Trophoblast cell (in vitro differentiated cells and primary cell): ENCODE results near the gene M1AP.

Source experiments
- DNase-seq, 2 donors: peaks; one replicate each; pipeline ENCODE4 v3.0.0-alpha.2; 2016
- H2AFZ ChIP-seq: 2 replicates; pipeline ENCODE4 v1.6.1; 2013; ENCODE audit warnings: low read length, moderate library complexity, mild to moderate bottlenecking; ENCODE audit not compliant: insufficient read depth, poor library complexity
- H2AK5ac ChIP-seq: 2 replicates; pipeline ENCODE4 v1.6.1; 2013; ENCODE audit warnings: mild to moderate bottlenecking, low read length
- H2BK120ac ChIP-seq: 2 replicates; pipeline ENCODE4 v1.6.1; 2013; ENCODE audit warnings: low read length, mild to moderate bottlenecking, moderate library complexity; ENCODE audit not compliant: insufficient read depth, poor library complexity
- H2BK12ac ChIP-seq: 2 replicates; pipeline ENCODE4 v1.6.1; 2013; ENCODE audit warnings: mild to moderate bottlenecking, low read length, moderate library complexity
- H2BK5ac ChIP-seq: 2 replicates; pipeline ENCODE4 v1.6.1; 2013; ENCODE audit warnings: low read length, low read depth, moderate library complexity, mild to moderate bottlenecking; ENCODE audit not compliant: poor library complexity
- H3K14ac ChIP-seq: 2 replicates; pipeline ENCODE4 v1.6.1; 2013; ENCODE audit warnings: mild to moderate bottlenecking, low read length
- H3K18ac ChIP-seq: 2 replicates; pipeline ENCODE4 v1.6.1; 2013; ENCODE audit warnings: mild to moderate bottlenecking, low read length
- H3K23ac ChIP-seq: 2 replicates; pipeline ENCODE4 v1.6.1; 2013; ENCODE audit warnings: low read length
- H3K27ac ChIP-seq: 2 replicates; pipeline ENCODE4 v1.5.1; 2013; ENCODE audit warnings: low read depth, mild to moderate bottlenecking, inconsistent platforms, low read length, moderate library complexity
- H3K27me3 ChIP-seq: 2 replicates; pipeline ENCODE4 v1.6.1; 2013; ENCODE audit warnings: inconsistent platforms, mild to moderate bottlenecking, low read length, moderate library complexity; ENCODE audit not compliant: insufficient read depth
- H3K36me3 ChIP-seq, 2 experiments: 1 replicate in 1 of 2; 2 replicates in 1 of 2; pipeline ENCODE4 v1.6.1; 2013; ENCODE audit warnings: low read length in 2 of 2, mild to moderate bottlenecking in 2 of 2, moderate library complexity in 1 of 2; ENCODE audit not compliant: insufficient read depth in 2 of 2, control insufficient read depth in 1 of 2
- H3K4ac ChIP-seq: 2 replicates; pipeline ENCODE4 v1.6.1; 2013; ENCODE audit warnings: low read depth, mild to moderate bottlenecking, low read length, moderate library complexity
- H3K4me1 ChIP-seq, 2 experiments: 1 replicate in 1 of 2; 2 replicates in 1 of 2; pipeline ENCODE4 v1.6.1; 2013; ENCODE audit warnings: low read length in 2 of 2, mild to moderate bottlenecking in 2 of 2, moderate library complexity in 1 of 2; ENCODE audit not compliant: insufficient read depth in 2 of 2, control insufficient read depth in 1 of 2
- H3K4me2 ChIP-seq: 2 replicates; pipeline ENCODE4 v1.6.1; 2013; ENCODE audit warnings: inconsistent platforms, mild to moderate bottlenecking, low read length, moderate library complexity
- H3K4me3 ChIP-seq: 2 replicates; pipeline ENCODE4 v1.5.1; 2013; ENCODE audit warnings: mild to moderate bottlenecking, low read depth, low read length, inconsistent platforms
- H3K79me1 ChIP-seq: one replicate; pipeline ENCODE4 v1.6.1; 2013; ENCODE audit warnings: low read length
- H3K79me2 ChIP-seq: 2 replicates; pipeline ENCODE4 v1.6.1; 2013; ENCODE audit warnings: low read length, mild to moderate bottlenecking; ENCODE audit not compliant: control insufficient read depth, insufficient read depth, poor library complexity
- H3K9ac ChIP-seq: 2 replicates; pipeline ENCODE4 v1.6.1; 2013; ENCODE audit warnings: mild to moderate bottlenecking, low read length
- H3K9me3 ChIP-seq: 2 replicates; pipeline ENCODE4 v1.6.1; 2013; ENCODE audit warnings: low read depth, mild to moderate bottlenecking, control low read depth, inconsistent platforms, low read length; ENCODE audit not compliant: insufficient read depth
- H4K12ac ChIP-seq: 2 replicates; pipeline ENCODE4 v1.6.1; 2013; ENCODE audit warnings: low read depth, mild to moderate bottlenecking, low read length, moderate library complexity
- H4K8ac ChIP-seq: 2 replicates; pipeline ENCODE4 v1.6.1; 2013; ENCODE audit warnings: low read depth, mild to moderate bottlenecking, low read length, moderate library complexity
- H4K91ac ChIP-seq: one replicate; pipeline ENCODE4 v1.6.1; 2013; ENCODE audit warnings: low read depth, mild to moderate bottlenecking, low read length, moderate library complexity
- WGBS: extraction: QIAGEN DNeasy Blood & Tissue Kit; methylation state at CpG from one replicate; pipeline ENCODE4 v1.1.7; 2013; ENCODE audit warnings: missing lambda C conversion rate; ENCODE audit not compliant: insufficient read length, insufficient coverage; ENCODE audit errors: extremely low coverage; 5-methylcytosine and 5-hydroxymethylcytosine counted together

M1AP gene

DNA sequence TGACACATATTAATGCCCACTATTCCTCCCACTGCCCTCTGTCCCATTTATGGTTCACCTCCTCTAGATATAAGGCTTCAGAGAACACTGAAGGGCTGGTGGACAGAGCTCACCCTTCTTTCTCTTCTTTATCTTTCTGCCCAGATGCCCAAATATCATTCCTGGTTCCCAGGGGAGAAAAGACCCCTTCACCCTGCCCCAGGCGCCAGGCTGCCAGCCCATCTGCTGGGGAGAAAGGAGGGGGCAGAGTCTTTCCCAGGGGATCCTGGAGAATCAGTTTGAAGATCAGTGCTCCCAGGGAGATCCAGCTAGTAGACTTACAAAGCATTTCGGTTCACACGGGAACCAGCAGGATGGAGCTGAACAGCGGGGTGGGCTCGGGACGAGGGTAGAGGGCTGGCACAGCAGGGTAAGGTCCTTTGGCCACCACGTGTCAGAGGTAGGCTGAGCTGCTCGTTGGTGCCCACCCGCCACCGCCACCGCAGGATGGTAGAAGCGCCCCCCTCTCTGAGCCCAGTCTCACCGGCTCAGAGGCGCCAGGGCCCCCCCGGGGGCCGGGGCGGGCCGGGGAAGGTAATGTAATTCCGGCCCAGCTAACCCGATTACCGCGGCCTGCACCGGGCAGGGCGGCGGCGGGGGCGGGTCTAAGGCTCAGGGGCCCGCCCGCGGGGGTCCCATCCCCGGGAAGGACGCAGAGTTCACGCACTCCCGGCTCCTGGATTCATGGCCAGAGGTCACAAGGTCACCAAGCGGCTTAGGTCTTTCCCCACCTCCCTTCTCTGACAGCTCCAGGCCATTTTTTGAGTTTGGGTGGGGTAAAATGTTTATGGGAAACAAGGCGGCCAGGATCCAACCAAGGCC is 135.2 kb downstream of the M1AP start:
- Histone ChIP-seq H3K36me3 (no peaks in the 10 kb centered on the region), H3K4me3 (no peak overlapping the region), H2AK5ac (no peak overlapping the region), H3K9ac (no peak overlapping the region), H2AFZ (no peak overlapping the region), H4K8ac (no peak overlapping the region), H3K79me1 (peaks cover 1% of the 10 kb centered on the region), H3K23ac (no peak overlapping the region), H3K9me3 (peaks cover 16% of the 10 kb centered on the region), H3K27ac (no peak overlapping the region), H3K18ac (no peak overlapping the region), H2BK5ac (no peak overlapping the region), H4K91ac (no peak overlapping the region), H3K4me1 (peaks cover 6 to 10% of the 10 kb centered on the region in 2 experiments), H4K12ac (no peak overlapping the region), H2BK12ac (no peak overlapping the region), H3K27me3 (peaks cover 72% of the 10 kb centered on the region), H3K79me2 (peaks cover 1% of the 10 kb centered on the region), H3K4ac (no peak overlapping the region), H3K14ac (no peak overlapping the region), H2BK120ac (no peak overlapping the region), H3K4me2 (no peak overlapping the region)
- no CpG with 5 or more reads among the region's 36 CpGs for WGBS
- DNase-seq, result no peak

DNA sequence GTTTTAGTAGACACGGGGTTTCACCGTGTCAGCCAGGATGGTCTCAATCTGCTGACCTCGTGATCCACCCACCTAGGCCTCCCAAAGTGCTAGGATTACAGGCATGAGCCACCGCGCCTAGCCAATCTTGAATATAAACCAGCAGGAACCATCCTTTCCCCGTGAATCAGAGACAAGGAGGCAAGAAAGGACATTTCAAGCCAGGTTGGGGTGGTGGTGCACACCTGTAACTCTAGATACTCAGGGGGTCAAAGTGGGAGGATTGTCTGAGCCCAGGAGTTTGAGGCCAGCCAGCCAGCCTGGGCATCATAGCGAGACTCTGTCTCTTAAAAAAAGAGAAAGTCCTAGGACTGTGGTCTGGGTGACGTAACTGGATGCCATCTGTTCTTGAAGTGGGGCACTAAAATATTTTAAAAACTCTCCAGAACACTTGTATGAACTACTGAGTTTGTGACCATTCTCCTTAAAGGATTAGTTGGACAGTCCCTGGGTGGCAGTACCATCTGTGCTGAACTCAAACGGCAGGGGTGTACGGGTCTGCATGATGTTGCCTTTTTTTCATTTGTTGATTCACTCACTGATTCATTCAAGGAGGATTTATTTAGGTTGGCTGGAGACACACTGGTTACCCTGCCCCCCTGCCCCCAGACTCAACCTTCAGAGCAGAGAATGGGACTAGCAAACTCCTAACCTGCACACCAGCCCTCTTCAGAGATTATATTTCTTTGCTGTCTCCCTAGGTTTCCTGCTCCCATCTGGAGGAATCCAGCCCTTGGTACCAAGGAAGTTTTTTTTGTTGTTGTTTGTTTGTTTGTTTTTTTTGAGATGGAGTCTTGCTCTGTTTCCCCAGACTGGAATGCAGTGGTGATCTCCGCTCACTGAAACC is 136.8 kb downstream of the M1AP start:
- Histone ChIP-seq H3K23ac (no peak overlapping the region), H3K27ac (no peak overlapping the region), H3K9ac (no peak overlapping the region), H3K14ac (no peak overlapping the region), H3K36me3 (no peaks in the 10 kb centered on the region), H3K4me3 (no peak overlapping the region), H4K91ac (no peak overlapping the region), H3K27me3 (peaks cover 59% of the 10 kb centered on the region), H3K4me1 (peaks cover 12 to 14% of the 10 kb centered on the region in 2 experiments), H2BK120ac (no peak overlapping the region), H3K18ac (no peak overlapping the region), H3K79me2 (peaks cover 8% of the 10 kb centered on the region), H2BK12ac (no peak overlapping the region), H2AFZ (no peak overlapping the region), H2BK5ac (no peak overlapping the region), H4K8ac (no peak overlapping the region), H2AK5ac (no peak overlapping the region), H3K4me2 (no peak overlapping the region), H3K9me3 (peaks cover 12% of the 10 kb centered on the region), H4K12ac (no peak overlapping the region), H3K79me1 (peaks cover 12% of the 10 kb centered on the region), H3K4ac (no peak overlapping the region)
- no CpG with 5 or more reads among the region's 11 CpGs for WGBS
- no peak for DNase-seq

DNA sequence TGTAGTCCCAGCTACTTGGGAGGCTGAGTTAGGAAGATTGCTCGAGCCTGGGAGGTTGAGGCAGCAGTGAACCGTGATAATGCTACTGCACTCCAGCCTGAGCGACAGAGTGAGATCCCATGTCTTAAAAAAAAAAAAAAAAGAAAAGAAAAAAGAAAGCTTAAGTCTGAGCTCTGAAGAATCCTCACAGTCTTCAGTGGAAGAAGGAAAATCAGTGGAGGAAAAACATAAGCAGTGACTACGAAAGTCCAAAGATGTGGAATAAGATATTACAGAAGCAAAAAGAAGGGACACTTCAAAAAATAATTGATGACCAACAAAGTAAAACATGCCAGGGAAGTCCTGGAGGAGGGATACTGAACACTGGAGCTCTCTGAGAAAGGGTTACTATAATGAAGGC is 137.9 kb downstream of the M1AP start:
- Histone ChIP-seq H4K91ac (no peak overlapping the region), H4K8ac (no peak overlapping the region), H3K23ac (no peak overlapping the region), H3K79me1 (peaks cover 12% of the 10 kb centered on the region), H2BK12ac (no peak overlapping the region), H3K36me3 (peaks cover 8 to 9% of the 10 kb centered on the region in 2 experiments), H2BK120ac (no peak overlapping the region), H3K18ac (no peak overlapping the region), H3K4me2 (no peak overlapping the region), H2AFZ (no peak overlapping the region), H3K4me3 (no peak overlapping the region), H3K9me3 (peaks cover 6% of the 10 kb centered on the region), H3K27me3 (peaks cover 48% of the 10 kb centered on the region), H3K14ac (no peak overlapping the region), H2BK5ac (no peak overlapping the region), H3K9ac (no peak overlapping the region), H3K27ac (no peak overlapping the region), H4K12ac (no peak overlapping the region), H3K79me2 (peaks cover 8% of the 10 kb centered on the region), H3K4me1 (peaks cover 9 to 11% of the 10 kb centered on the region in 2 experiments), H2AK5ac (no peak overlapping the region), H3K4ac (no peak overlapping the region)
- no CpG with 5 or more reads among the region's 4 CpGs for WGBS
- no peak for DNase-seq

DNA sequence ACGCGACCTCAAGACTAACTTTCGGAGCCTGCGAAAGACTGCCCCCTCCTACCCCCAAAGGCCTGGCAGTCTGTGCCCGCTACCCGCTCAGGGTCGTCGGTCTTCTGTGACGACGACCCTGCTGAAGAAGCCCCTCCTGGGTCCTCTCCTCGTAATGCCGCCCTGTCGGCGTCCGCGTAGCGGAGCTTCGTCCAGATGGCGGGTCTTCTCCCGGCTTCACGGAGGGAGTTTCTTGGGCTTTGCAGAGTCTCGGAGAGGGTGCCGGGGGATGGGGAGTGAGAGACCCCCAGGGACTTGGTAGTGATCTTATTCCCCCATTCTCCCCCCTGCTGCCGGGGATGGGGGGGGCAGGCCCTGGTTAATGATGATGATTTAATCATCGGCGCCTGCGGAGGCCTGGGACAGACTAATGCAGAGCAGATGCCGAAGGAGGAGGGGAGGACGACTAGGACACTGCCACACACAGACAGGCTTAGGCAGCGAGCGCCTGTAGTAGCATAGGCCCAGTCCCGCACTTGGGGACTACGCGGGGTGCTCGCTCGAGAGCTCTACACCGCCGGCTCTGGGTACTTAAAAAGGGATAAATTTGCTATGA is 140.1 kb downstream of the M1AP start:
- Histone ChIP-seq H3K23ac (no peak overlapping the region), H4K91ac (peak overlapping the region; percentile 90), H2BK5ac (peak overlapping the region; percentile 25), H3K9me3 (peaks cover 2% of the 10 kb centered on the region), H3K79me2 (peaks cover 12% of the 10 kb centered on the region), H2AK5ac (peak overlapping the region; percentile 7), H3K79me1 (peaks cover 20% of the 10 kb centered on the region), H2BK120ac (peak overlapping the region; percentile 82), H4K12ac (peak overlapping the region; percentile 73), H3K4me3 (peak overlapping the region; percentile 70), H3K4me2 (peak overlapping the region; percentile 95), H2BK12ac (no peak overlapping the region), H3K4me1 (peaks cover 15 to 19% of the 10 kb centered on the region in 2 experiments), H3K18ac (peak overlapping the region; percentile 56), H3K27ac (no peak overlapping the region), H3K9ac (peak overlapping the region; percentile 75), H4K8ac (peak overlapping the region; percentile 93), H3K27me3 (peaks cover 34% of the 10 kb centered on the region), H3K36me3 (peaks cover 8 to 11% of the 10 kb centered on the region in 2 experiments), H3K4ac (peak overlapping the region; percentile 35), H3K14ac (peak overlapping the region; percentile 72), H2AFZ (peak overlapping the region; percentile 81)
- peak in 1 of 2 donors; percentile 49 for DNase-seq
- WGBS, result no CpG with 5 or more reads among the region's 38 CpGs
